HG03045 (cell line): Measurements from ENCODE around the gene MAP2K7.
"Not testable (repeated sequence)": the region's sequence is repeated elsewhere in the genome, so short reads cannot be mapped to it uniquely, and the experiment has no call there.

Source experiments
- ATAC-seq: cut with Tn5 transposase; IDR thresholded peaks from one replicate; pipeline ENCODE4 v1.9.1; 2021; ENCODE audit warnings: mild to moderate bottlenecking, moderate library complexity; ENCODE audit not compliant: unreplicated experiment

MAP2K7 gene

GRCh38 chr19:7907122-7907521 lies 3.4 kb downstream of the MAP2K7 start:
- no peak for ATAC-seq

DNA sequence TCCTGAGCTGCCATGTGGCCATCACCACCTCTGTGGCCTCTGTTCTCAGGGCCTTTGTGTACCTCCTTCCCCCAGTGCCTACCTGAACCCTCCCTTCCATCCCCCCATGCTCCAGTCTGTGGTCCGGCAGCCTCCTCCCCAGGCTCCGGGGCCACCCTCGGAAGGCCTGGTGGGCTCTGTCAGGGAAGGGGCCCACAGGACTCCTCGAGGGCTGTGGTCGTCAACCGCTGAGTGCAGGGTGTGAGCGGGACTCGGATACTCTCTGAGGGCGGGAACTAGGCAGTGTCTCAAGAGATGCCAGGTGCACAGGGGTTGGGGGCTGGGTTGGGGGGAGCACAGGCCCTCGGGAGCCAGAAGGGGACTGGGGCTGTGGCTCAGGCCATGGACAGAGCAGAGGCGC lies 3.9 kb downstream of the MAP2K7 start:
- ATAC-seq = no peak

GRCh38 chr19:7908078-7908699 lies 4.5 kb downstream of the MAP2K7 start:
- ATAC-seq = no peak

DNA sequence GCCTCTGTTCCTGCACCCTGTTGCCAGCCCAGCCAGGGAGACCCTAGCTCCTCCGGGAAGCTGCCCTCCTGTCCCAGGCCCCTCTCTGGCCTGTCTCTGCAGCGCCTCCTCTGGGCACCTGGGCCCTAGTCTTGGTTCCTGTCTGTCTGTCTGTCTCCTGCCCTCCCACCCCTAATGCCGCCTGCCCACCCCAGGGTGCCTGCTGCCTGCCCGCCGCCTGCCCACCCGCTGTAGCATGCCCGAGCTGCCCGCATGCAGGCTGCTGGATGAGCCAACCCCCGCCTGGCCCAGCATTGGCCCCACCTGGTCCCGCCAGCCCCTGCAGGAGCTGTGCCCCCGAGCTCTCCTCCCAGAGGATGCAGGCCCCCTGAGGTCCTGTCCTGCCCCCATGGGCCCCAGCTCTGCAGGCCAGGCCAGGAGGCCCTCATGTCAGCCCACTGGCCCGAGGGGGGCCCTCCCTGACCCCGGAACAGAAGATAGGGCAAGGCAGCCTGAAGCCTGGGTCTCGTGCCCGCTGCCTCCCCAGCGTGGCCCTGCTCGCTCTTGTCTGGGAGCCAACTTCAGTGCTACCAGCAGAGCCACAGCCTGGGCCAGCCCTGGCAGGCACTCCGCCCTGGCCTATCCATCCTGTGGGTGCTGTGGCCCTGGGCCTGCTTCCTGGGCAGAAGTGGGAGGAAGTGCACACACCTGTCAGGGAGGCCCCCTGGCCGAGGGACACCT lies 5.2 kb downstream of the MAP2K7 start:
- ATAC-seq = no peak

GRCh38 chr19:7909471-7910067 lies 5.9 kb downstream of the MAP2K7 start:
- ATAC-seq = no peak

DNA sequence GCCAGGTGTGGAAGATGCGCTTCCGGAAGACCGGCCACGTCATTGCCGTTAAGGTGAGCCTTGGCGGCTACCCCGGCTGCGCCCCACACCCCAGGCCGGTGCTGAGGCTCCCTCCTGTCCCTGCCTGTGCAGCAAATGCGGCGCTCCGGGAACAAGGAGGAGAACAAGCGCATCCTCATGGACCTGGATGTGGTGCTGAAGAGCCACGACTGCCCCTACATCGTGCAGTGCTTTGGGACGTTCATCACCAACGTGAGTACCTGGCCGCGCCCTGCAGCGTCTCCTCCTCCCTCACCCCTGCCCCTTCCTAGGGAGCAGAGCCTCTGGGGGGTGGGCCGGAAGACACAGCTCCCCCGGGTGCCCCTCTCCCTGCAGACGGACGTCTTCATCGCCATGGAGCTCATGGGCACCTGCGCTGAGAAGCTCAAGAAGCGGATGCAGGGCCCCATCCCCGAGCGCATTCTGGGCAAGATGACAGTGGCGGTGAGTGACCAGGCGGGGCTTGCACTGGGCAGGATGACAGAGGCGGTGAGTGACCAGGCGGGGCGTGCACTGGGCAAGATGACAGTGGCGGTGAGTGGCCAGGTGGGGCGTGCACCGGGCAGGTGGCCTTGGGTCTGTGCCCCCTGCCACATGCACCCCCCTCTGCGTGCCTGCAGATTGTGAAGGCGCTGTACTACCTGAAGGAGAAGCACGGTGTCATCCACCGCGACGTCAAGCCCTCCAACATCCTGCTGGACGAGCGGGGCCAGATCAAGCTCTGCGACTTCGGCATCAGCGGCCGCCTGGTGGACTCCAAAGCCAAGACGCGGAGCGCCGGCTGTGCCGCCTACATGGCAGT lies 6.9 kb downstream of the MAP2K7 start:
- no peak for ATAC-seq

DNA sequence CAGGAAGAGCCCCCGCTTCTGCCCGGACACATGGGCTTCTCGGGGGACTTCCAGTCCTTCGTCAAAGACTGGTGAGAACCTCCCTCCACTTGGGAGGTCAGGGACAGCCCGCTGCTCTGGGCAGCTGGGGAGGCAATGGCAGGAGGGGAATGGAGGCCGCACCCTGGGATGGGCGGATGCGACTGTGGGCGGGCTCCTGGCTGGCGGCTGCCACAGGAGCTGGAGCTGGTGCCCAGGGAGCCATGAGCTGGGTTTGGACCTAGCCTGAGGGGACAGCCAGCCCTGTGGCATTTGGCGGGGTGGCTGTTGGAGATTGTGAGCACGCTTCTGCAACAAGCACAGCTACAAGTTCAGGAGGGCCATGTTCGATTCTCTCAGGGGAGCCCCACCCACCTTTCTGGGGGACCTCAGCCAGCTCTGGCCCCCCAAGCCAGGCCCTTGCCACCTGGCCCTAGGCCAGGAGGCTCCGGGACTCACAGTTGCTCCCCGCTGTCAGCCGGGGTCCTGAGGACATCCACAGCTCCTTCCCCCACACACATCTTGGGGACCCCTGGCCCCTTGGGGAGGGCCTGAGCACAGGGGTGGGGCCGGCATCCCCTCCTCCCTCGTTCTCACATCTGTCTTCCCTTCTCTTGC lies 7.9 kb downstream of the MAP2K7 start:
- ATAC-seq = no peak

- no peak for ATAC-seq
Observed at GRCh38 chr19:7912144-7912696, 8.5 kb downstream of the MAP2K7 start.

GRCh38 chr19:7912697-7913564 lies 9.3 kb downstream of the MAP2K7 start:
- ATAC-seq = no peak

GRCh38 chr19:7913652-7914051 lies 10.0 kb downstream of the MAP2K7 start:
- ATAC-seq = no peak

DNA sequence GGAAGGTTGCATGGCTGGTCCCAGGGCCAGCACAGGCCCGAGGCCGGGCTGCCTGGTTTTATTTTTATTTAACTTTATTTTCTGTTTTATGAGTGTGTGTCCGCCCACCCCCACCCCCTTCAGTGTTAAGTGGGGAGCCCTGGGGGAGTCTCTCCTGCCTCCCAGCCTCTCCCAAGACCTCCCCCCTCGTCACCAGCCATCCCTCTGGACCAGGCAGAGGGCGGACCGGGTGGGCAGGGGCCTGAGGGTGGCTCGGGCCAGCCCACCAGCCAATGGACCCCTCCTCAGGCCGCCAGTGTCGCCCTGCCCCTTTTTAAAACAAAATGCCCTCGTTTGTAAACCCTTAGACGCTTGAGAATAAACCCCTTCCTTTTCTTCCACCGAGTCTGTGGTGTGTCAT lies 10.4 kb downstream of the MAP2K7 start:
- ATAC-seq = no peak

- no peak for ATAC-seq
Observed at GRCh38 chr19:7914598-7915045, 10.9 kb downstream of the MAP2K7 start, which contains the start of gene TGFBR3L. Gene TGFBR3L (plus strand): TSS chr19:7914830.

- no peak for ATAC-seq
Observed at GRCh38 chr19:7915250-7916102, 11.8 kb downstream of the MAP2K7 start.

DNA sequence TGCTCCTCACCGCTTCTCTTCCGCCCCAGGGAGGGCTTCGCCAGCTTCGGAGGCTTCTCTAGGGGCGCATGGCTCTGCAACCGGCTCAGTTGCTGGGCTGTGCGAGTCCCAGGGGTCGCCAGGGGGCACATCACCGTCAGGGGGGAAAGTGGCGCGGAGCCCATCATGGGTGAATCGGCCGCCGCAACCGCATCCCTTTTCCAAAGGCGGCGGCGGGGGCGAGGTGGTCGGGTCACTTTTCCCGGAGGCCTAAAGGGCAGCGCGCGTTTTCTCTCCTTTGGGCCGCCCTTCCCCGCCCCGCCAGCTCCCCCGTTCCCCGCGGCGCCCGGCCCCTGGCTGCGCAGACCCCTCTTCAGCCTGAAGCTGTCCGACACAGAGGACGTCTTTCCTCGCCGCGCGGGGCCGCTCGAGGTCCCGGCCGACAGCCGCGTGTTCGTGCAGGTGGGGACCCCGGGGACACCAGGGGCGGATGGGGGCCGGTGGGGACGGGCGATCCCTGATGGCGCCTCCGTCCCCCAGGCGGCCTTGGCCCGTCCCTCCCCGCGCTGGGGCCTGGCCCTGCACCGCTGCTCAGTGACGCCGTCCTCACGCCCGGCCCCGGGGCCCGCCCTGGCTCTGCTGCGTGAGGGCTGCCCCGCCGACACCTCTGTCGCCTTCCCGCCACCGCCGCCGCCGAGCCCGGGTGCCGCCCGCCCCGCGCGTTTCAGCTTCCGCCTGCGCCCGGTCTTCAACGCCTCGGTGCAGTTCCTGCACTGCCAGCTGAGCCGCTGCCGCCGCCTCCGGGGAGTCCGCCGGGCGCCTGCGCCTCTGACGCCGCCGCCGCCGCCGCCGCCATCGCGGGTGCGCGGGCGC lies 12.7 kb downstream of the MAP2K7 start:
- no peak for ATAC-seq

- no peak for ATAC-seq
Observed at GRCh38 chr19:7916955-7917266, 13.2 kb downstream of the MAP2K7 start.

DNA sequence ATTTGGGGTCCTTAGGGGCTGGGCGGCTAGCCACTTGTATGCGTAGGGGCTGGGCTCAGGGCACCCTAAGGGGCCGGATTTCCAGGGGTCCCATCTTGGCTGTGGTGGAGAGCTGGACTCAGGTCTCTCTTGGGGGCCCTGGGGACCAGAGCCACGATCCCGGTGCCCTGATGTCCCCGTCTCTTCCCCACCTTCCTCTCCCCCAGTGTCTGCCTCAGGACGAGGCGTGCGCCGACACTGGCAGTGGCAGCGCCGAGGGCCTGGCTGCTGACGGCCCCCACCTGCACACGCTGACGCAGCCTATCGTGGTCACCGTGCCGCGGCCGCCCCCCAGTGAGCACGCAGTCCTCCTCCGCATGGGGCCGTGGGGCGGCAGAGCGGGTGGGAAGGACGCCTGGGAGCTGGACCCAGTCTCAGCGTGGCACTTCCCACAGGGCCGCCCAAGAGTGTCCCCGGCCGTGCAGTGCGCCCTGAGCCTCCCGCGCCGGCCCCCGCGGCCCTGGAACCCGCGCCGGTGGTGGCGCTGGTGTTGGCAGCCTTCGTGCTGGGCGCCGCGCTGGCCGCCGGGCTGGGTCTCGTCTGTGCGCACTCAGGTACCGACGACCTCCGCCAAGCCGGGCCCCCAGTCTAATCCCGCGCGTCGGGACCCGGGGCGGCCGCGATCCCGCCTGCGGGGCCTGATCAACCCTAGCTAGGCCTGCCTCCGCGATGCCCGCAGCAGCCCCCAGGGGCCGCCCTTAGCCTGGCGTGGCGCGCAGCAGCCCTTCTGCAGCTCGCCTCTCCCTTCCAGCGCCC lies 13.8 kb downstream of the MAP2K7 start:
- ATAC-seq = no peak

GRCh38 chr19:7918062-7918614 lies 14.5 kb downstream of the MAP2K7 start:
- ATAC-seq = not testable (repeated sequence)
